ENCODE results near the gene POSTN.

Gene POSTN

GRCh38 chr13:37529751-37530385 lies 68.7 kb downstream of the POSTN start:
- Histone ChIP-seq H3K27me3 (ENCODE audit: control insufficient read depth, insufficient read depth, low read length, poor library complexity, severe bottlenecking) (no peaks in the 10 kb centered on the region), H3K27ac (ENCODE audit: insufficient read depth, low read depth, low read length, poor library complexity, severe bottlenecking) (no peak overlapping the region), H3K9me3 (ENCODE audit: control insufficient read depth, low read length) (no peaks in the 10 kb centered on the region), H3K36me3 (ENCODE audit: control insufficient read depth, insufficient read depth, low read length) (no peaks in the 10 kb centered on the region), H3K4me1 (ENCODE audit: control insufficient read depth, insufficient read depth, low read length) (no peaks in the 10 kb centered on the region), H3K4me3 (ENCODE audit: insufficient read depth, low read depth, low read length) (no peak overlapping the region)
- WGBS, 2 experiments: 83 to 92% methylated on average over 2 of the region's 2 CpGs

GRCh38 chr13:37526710-37527473 lies 71.7 kb downstream of the POSTN start:
- Histone ChIP-seq H3K4me3 (ENCODE audit: insufficient read depth, low read depth, low read length) (no peak overlapping the region), H3K9me3 (ENCODE audit: control insufficient read depth, low read length) (no peaks in the 10 kb centered on the region), H3K27me3 (ENCODE audit: control insufficient read depth, insufficient read depth, low read length, poor library complexity, severe bottlenecking) (no peaks in the 10 kb centered on the region), H3K36me3 (ENCODE audit: control insufficient read depth, insufficient read depth, low read length) (no peaks in the 10 kb centered on the region), H3K4me1 (ENCODE audit: control insufficient read depth, insufficient read depth, low read length) (no peaks in the 10 kb centered on the region), H3K27ac (ENCODE audit: insufficient read depth, low read depth, low read length, poor library complexity, severe bottlenecking) (no peak overlapping the region)
- WGBS, 2 experiments: 87 to 96% methylated on average over 3 of the region's 3 CpGs

GRCh38 chr13:37515226-37515625 lies 83.3 kb downstream of the POSTN start:
- Histone ChIP-seq H3K4me3 (ENCODE audit: insufficient read depth, low read depth, low read length) (no peak overlapping the region), H3K27me3 (ENCODE audit: control insufficient read depth, insufficient read depth, low read length, poor library complexity, severe bottlenecking) (no peaks in the 10 kb centered on the region), H3K36me3 (ENCODE audit: control insufficient read depth, insufficient read depth, low read length) (no peaks in the 10 kb centered on the region), H3K9me3 (ENCODE audit: control insufficient read depth, low read length) (no peaks in the 10 kb centered on the region), H3K4me1 (ENCODE audit: control insufficient read depth, insufficient read depth, low read length) (no peaks in the 10 kb centered on the region), H3K27ac (ENCODE audit: insufficient read depth, low read depth, low read length, poor library complexity, severe bottlenecking) (no peak overlapping the region)
- 75% methylated on average over 1 of the region's 1 CpG; no CpG with 5 or more reads in 1 of the 2 experiments for WGBS, 2 experiments

Data from ectodermal cell (in vitro differentiated cells).